Stimulated activated CD8-positive, alpha-beta memory T cell treated with anti-CD3 and anti-CD28 coated beads, Interleukin-2, amount 100 ng/mL, for 48 hours (primary cell): ENCODE results near the gene CACUL1.
A peak's percentile ranks its signal among the peaks of the same experiment; 100 is the strongest.
"Not testable (repeated sequence)": the region's sequence is repeated elsewhere in the genome, so short reads cannot be mapped to it uniquely, and the experiment has no call there.

Experiments used
- DNase-seq, 2 donors: peaks; one replicate each; pipeline ENCODE4 v3.0.0-alpha.2; 2020; ENCODE audit warnings: low read depth in 2 of 2

CACUL1 gene

DNA sequence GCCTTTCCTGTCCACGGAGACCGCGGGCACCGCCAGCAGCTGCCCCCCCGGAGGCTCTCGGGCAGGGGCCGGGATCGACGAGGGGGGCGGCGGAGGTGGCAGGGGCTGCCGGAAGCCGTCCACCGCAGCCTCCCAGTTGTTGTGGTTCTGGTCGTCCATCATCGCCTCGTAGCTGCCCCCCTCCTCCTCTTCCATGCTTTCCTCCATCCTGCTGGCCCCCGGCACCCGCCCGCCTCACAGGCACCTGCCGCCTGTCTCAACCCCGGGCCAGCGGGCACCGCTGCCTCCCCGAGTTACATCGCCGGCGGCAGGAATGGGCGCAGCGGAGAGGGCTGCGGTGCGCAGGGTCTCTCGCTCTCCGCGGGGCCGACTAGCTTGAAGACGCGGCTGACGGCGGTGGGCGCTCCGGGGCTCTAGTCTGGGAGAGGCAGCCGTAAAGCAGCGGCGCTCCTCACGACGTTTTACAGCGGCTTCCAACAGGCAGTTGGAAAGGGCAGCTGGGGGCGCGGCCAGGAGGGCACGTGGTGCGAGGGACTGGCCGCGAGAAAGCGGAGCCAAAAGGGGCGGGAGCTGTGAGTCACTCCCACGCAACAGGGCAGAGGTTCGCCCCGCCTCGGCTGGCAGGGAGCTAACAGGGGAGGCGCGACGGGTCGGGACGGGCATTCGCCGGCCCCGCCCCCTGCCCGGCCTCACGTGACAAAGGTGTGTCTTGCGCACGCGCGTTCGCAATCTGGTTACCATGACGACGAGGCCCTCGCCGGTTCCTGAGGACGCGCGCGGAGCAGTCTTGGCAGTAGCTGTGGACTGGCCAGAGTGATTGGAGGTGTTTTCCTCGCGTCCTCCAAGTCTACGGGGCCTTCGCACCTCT lies at the start of gene CACUL1:
Gene CACUL1 (minus strand): TSS at position 415 of the 868 bp plus-strand sequence. CDS start 208 bp downstream, at position 207.
- peak; percentile 98 to 99 for DNase-seq

DNA sequence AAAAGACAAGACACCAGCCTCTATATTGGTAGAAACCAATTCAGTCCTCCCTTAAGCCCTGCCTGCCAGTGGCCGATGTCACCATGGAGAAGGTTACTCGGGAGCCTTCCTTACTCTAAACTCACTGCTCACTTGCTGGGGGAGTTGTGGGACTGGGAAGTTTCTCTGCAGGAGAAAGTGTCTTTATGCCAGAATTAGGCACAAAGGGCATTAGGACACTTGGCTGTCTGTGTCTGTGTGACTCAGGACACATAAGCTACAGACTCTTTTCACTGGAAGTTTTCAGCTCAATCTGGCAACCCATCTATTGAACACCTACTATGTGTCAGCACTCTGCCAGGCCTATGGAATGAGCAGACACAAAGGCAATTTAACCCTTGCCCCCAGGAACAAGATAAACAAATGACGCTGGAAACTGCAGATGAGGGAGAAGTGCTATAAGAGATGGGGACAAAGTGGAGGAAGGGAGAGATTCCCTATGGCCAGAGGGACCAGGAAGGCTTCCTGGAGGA lies 49.5 kb upstream of the CACUL1 start:
- no peak for DNase-seq

DNA sequence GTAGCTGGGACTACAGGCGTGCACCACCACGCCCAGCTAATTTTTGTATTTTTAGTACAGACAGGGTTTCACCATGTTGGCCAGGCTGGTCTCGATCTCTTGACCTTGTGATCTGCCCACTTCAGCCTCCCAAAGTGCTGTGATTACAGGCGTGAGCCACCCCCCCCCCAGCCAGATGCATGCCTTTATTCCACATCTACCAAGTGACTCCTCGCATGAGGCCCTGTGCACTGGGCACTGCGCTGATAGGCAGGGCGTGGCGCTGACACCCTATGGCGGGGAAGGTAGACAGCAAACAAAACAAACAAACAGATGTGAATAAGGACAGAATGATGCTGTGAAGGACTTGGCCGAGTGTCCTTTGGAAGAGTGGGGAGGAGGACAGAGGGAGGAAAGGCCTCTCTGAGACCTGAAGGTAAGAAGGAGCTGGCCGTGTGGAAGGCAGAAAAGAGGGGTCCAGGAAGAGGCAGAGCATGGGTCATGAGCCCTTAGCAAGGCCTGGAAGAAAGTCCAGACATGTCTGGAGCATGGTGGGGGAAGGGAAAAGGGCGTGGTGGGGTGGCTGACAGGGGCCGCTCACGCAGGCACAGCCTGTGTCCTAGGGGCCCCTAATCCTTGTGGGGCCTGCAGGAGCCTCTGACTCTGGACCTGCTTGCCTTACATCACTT lies 47.5 kb upstream of the CACUL1 start:
- DNase-seq: no peak

DNA sequence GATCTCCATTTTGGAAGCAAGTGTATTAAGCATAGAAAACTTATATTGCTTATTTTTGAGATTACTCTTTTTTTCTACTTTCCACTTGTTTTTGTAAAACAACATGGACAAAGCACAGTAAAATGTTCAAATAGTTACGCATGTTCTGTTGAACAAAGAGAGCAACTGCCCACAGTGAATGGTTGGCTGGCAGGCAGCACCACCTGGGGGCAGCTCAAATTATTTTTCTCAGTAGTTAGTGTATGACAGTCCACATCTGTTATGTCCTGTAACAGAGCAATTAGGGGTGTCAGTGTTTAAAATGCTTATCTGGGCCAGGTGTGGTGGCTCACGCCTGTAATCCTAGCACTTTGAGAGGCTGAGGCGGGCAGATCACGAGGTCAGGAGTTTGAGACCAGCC lies 46.1 kb upstream of the CACUL1 start:
- DNase-seq: no peak

DNA sequence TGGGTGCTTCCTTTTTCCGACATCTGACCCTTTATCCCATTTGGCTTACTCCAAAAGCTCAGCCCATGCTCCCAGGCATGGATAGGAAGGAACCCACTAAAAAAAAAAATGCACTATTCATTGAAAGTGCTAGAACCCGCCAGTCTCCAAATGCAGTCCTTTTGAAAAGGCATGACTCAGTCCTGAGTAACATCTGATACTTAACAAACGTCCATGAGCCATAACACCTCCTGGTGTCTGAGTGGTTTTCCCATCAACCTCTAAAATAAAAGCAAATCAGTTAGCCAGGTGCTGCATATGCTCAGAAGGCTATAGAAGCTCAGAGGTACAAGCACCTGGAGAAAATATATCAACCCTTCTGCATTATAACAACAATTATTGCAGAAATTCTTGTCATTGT lies 45.0 kb upstream of the CACUL1 start:
- DNase-seq: no peak

DNA sequence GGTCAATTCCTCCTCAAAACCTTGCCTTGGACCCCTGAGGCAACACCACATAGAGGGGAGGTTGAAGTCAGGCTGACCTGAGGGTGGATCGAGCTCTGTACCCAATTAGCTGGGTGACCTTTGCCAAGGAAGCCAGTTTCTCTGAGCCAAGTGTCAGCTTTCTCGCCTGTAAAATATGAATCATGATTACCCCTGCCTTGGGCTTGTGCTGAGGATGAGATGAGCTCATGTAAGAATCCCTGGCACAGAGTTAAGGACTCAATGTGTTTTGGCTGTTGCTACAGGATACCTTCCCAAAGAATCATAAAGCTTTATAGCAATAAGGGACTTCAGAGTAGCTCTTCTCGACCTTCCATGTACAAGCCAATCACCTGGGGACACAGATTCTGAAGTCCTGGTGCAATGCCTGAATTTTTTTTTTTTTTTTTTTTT lies 43.5 kb upstream of the CACUL1 start:
- no peak for DNase-seq

DNA sequence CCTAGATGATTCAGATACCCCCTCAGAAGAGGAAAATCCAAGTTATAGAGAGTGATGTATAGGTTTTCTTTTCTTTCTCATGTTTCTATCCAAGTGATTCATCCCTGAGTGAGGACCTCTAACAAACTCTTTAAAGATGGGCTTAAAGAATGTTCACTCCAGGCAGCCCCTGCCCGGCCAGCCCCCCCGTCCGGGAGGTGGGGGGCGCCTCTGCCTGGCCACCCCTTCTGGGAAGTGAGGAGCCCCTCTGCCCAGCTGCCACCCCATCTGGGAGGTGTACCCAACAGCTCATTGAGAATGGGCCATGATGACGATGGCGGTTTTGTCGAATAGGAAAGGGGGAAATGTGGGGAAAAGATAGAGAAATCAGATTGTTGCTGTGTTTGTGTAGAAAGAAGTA lies 40.2 kb upstream of the CACUL1 start:
- DNase-seq: not testable (repeated sequence)

DNA sequence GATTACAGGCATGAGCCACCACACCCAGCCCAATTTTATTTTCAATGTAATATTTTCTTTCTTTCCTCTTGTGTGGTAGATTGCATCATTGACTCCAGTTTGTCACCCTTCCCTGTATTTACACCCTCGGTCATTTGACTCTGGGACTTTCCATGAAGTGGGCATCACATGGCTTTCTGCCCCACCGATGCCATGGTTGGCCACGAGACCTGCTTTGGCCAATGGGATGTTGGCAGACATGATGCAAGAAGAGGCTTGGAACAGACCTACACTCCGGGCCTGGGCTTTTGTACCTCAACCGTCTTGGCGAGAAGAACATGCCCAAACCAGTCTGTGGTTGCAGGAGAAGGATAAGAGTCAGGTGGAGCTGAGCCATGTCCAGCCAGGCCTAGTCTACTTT lies 38.8 kb upstream of the CACUL1 start:
- no peak for DNase-seq

DNA sequence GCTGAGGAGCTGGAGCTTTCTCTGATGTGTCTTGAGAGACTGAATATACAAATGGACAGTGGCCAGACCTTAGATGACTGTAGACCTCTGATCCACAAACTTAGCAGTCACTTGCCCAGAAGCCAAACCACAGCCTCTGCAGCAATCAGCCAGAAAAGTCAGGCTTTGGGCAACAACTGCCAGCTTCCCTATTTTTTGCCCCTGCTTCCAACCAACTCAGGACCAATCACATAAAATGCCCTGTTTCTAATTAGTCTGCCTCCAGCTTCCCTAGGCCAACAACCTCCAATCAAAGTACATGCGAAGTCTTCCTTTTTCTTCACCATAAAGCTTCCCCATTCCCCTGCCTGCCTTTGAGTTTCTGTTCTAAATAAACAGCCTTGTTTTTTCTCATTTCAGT lies 37.8 kb upstream of the CACUL1 start:
- no peak for DNase-seq

DNA sequence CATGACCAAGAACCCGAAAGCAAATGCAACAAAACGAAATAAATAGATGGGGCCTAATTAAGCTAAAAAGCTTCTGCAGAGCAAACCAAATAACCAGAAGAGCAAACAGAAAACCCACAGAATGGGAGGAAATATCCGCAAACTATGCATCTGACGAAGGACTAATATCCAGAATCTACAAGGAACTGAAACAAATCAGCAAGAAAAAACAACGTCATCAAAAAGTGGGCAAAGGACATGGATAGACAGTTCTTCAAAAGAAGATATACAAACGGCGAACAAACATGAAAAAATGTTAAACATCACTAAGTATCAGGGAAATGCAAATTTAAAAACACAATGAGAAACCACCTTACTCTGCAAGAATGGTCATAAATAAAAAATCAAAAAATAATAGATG lies 35.3 kb upstream of the CACUL1 start:
- DNase-seq: no peak

DNA sequence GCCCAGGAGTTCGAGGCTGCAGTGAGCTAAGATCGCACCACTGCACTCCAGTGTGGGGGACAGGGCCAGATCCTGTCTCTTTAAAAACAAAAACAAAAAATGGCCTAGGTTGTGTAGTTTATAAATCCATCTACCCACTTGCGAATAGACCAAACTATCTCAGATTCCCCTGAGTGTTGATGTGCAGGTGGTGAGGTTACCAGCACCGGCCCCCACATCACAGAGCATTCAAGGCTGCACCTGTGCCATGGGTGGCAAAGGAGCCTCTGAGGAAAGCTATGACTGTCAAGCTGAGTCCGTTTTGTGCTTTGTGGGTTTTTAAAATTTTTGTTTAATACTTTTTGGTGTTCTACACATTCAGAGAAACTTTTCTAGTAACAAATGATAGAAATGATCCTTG lies 30.8 kb upstream of the CACUL1 start:
- DNase-seq: no peak

DNA sequence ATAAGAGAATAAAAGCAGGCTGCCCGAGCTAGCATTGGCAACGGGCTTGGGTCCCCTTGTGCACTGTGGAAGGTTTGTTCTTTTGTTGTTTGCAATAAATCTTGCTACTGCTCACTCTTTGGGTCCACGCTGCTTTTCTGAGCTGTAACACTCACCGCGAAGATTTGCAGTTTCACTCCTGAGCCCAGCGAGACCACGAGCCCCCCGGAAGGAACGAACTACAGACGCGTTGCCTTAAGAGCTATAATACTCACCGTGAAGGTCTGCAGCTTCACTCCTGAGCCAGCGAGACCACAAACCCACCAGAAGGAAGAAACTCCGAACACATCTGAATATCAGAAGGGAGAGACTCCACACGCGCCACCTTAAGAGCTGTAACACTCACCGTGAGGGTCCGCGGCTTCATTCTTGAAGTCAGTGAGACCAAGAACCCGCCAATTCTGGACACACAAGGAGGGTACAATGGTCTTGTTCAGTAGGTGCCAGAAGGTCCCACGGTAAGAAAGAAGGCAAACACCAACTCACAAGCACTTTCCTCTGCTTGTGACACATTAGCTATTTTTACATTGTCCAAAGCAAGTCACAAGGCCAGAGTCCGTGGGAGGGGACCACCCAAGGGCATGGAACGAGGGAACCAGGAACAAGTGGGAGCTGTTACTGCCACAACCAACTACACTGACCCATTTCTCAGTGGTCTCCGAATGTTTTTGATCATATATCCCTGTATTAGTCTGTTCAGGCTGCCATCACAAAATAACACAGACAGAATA lies 29.2 kb upstream of the CACUL1 start:
- no peak for DNase-seq

DNA sequence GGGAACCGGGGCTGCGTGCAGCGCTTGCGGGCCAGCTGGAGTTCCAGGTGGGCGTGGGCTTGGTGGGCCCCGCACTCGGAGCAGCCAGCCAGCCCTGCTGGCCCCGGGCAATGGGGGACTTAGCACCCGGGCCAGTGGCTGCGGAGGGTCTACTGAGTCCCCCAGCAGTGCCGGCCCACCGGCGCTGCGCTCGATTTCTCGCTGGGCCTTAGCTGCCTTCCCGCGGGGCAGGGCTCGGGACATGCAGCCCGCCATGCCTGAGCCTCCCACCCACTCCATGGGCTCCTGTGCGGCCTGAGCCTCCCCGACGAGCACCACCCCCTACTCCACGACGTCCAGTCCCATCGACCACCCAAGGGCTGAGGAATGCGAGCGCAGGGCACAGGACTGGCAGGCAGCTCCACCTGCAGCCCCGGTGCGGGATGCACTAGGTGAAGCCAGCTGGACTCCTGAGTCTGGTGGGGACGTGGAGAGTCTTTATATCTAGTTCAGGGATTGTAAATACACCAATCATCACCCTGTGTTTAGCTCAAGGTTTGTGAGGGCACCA lies 28.2 kb upstream of the CACUL1 start:
- not testable (repeated sequence) for DNase-seq

DNA sequence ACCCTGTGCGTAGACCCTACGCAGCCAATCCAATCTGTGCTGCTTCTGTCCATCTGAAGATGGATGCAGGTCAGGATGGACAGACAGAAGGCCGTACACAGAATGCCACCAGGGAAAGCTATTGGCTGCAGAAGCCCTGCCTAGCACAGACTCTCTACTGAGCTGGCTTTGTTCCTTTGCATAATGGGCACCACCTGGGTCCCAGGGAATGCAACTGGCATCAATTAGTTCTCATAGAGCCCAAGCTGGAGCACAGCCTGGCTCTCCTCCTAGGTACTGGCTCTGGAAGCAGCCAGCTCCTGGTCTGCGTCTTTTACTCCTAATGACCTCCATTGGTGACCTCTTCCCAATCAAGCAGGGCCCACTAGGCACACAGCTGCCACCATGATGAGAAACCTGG lies 26.8 kb upstream of the CACUL1 start:
- DNase-seq: no peak

DNA sequence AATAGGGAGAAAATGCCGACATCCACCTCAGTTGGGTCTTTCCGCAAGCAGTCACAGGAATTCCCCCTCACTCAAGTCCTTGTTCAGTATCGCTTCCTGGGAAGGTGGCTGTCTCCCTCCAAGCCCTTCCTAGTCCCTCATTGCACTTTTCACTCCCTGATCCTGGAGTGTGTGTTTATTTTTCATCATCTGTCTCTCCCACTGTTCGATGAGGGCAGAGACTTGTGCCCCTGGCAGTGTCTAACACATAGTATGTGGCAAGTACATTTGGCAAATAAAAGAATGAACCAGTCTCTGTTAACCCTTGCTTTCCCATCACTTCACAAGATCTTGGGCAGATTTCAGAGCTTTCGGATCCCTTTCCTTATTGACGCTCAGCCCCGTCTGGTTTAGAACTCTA lies 24.0 kb upstream of the CACUL1 start:
- DNase-seq: no peak

DNA sequence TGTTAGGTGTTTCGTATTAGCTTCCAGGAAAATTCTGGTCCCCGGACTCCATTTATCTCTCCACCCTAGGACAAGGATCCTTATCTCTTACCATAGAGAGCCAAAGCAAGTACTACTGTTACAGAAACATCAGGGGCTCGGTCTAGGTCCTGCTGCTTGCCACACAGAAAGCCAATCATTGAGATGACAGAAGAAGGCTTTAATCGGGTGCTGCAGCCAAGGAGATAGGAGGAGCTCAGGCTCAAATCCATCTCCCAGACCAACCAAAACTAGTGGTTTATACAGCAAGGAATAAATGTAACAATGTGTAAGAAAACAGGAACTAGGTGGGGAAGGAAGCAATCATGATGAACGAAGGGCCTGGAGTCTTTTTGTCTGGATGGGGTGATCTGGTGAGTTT lies 22.2 kb upstream of the CACUL1 start:
- DNase-seq: no peak

DNA sequence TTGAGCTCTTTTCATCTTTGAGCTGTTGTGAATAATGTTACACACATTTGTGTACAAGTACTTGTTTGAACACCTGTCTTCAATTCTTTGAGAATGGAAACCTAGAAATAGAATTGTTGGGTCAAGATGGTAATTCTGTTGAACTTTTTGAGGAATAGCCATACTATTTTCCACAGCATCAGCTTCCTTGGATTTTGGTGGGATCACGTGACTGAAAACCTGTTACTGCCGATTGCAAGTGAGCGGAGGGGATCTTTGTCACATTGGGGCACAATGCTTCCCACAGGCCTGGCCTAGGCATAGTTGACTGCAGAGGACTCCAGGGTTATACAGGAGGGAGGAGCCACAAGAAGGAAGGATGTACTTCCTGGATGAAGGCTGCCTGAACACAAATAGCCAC lies 21.3 kb upstream of the CACUL1 start:
- DNase-seq: no peak

DNA sequence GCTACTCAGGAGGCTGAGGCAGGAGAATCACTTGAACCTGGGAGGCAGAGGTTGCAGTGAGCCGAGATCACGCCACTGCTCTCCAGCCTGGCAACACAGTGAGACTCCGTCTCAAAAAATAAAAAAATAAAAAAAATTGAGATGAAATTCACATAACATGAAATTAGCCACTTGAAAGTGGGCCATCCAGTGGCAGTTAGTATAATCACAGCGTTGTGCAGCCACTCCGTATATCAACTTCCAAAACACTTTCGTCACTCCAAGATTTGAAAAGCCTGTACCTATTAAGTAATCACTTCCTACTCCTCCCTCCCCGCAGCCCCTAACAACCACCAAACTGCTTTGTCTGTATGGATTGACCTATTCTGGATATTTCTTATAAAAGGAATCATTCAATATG lies 20.7 kb upstream of the CACUL1 start:
- no peak for DNase-seq

DNA sequence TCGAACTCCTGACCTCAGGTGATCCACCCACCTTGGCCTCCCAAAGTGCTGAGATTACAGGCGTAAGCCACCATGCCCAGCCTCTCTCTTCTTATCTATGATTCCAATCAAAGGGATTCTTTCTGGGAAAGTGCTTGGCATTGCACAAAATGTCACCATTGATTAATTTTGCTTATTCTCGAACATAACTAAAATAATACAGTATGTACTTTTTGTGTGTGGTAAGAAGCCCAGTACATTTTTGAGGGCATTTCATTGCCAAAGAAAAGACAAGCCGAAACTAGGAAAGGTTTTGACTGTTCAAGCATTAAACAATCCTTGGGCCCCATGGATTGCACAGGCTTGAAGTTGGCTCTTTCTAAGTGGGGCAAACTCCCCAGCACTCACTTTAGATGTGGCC lies 18.3 kb upstream of the CACUL1 start:
- no peak for DNase-seq

DNA sequence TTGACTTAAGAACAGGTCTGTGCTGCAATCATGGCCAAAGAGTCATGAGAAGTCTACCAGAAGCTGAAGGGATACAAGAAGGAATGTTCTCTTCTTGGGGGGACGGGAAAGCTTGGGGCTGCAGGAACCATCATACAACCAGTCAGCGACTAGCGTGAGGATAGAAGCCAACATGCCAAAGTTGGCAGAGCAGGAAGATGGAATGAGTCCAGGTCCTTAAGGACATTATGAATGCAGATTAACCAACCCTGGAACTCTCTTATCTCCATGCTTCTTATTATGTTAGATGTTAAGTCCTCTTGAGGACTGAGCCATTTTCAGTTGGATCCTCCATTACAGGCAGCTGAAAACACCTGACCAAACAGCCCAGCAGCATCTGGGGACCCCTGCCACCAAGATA lies 17.2 kb upstream of the CACUL1 start:
- no peak for DNase-seq

DNA sequence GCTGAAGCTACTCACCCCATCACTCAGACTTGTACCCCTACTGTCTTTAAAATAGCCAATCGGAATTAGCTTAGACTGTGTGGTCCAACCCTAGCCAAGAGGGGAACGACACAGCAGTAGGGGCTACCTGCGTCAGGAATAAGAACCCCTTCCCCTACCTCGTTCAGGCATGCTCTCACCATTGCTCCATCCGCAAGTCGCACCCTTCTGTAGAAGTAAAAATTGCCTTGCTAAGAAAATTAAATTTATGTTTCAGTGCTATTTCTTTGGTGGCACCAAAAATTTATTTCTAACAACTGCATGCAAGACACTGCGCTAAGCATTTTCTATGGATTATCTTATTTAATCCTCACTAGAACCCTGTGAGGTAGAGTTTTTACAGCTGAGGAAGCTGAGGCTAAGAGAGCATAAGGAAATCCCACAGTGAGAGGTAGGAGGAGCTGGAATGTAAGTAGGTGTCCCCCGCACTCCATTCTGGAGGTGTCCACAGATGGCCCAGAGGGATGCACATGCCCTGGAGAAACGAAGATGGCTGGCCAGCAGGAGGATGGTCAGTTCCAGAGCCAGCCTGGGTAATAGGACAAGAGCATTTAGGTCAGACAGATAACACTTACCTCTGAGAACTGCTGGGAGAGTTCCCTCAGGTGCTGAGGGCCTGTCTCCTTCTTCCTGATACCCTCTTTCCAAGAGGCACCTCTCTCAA lies 15.3 kb upstream of the CACUL1 start:
- no peak for DNase-seq
